Measurements from ENCODE around the gene PPFIBP2. TPM values are rescaled to one million over a fixed set of nuclear protein-coding genes. Genes with fewer than 3 reads are reported as not detected.

The PPFIBP2 gene
- polyA plus RNA-seq, 4 donors = 26.5 to 71.7 (median 62.4) TPM

DNA sequence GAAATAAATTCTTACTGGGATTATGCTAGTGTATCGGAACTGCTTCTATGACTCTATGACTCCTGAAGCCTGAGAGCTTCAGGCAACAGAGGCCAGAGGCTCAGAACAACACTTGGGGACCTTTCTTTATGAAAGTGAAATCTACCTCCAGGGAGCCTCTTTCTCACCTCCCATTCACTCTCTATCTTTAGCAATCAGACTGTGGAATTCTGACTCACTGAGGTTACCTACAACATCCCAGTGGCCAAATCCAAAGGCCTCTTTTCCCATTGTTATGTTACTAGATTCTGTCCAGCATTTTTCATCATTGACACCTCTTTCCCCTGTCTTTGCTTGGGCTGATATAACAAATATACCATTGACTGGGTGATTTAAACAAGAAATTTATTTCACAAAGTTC, 173.6 kb downstream of the PPFIBP2 start:
- no peak for DNase-seq

GRCh38 chr11:7688238-7688826, 174.5 kb downstream of the PPFIBP2 start:
- DNase-seq (peak; percentile 35 to 36), FAIRE-seq (no peak)
- no peaks in the 10 kb centered on the region for H3K4me1 ChIP-seq (ENCODE audit: control insufficient read depth in 3 of 3, insufficient read depth in 2 of 3, low read depth in 1 of 3, low read length in 2 of 3)
- no peak overlapping the region for H3K4me3 ChIP-seq (ENCODE audit: low read depth in 1 of 3, low read length in 3 of 3)
- no peaks in the 10 kb centered on the region for H3K36me3 ChIP-seq (ENCODE audit: control insufficient read depth in 3 of 3, insufficient read depth in 2 of 3, low read depth in 1 of 3, low read length in 3 of 3)
- no peak overlapping the region for H3K27ac ChIP-seq (ENCODE audit: low read depth in 1 of 3, low read length in 2 of 3)
- H3K9me3 ChIP-seq (ENCODE audit: control insufficient read depth in 2 of 2, insufficient read depth in 1 of 2, low read depth in 1 of 2, low read length in 1 of 2) = no peaks in the 10 kb centered on the region
- H3K27me3 ChIP-seq (ENCODE audit: control insufficient read depth in 3 of 3, insufficient read depth in 3 of 3, low read length in 3 of 3) = peaks cover 0 to 13% (median 0%) of the 10 kb centered on the region in 3 donors
- WGBS, 3 donors = 12 to 13% (median 13%) methylated on average over 4 of the region's 4 CpGs

More for the DNA sequence above, 173.6 kb downstream of the PPFIBP2 start:
- H3K4me3 ChIP-seq (ENCODE audit: low read depth in 1 of 3, low read length in 3 of 3) = no peak overlapping the region
- no peaks in the 10 kb centered on the region for H3K9me3 ChIP-seq (ENCODE audit: control insufficient read depth in 2 of 2, insufficient read depth in 1 of 2, low read depth in 1 of 2, low read length in 1 of 2)
- H3K36me3 ChIP-seq (ENCODE audit: control insufficient read depth in 3 of 3, insufficient read depth in 2 of 3, low read depth in 1 of 3, low read length in 3 of 3) = no peaks in the 10 kb centered on the region
- no peaks in the 10 kb centered on the region for H3K4me1 ChIP-seq (ENCODE audit: control insufficient read depth in 3 of 3, insufficient read depth in 2 of 3, low read depth in 1 of 3, low read length in 2 of 3)
- no peak overlapping the region for H3K27ac ChIP-seq (ENCODE audit: low read depth in 1 of 3, low read length in 2 of 3)
- FAIRE-seq = no peak
- H3K27me3 ChIP-seq (ENCODE audit: control insufficient read depth in 3 of 3, insufficient read depth in 3 of 3, low read length in 3 of 3) = peaks cover 0 to 8% (median 0%) of the 10 kb centered on the region in 3 donors
- WGBS, 3 donors = 95 to 100% (median 97%) methylated on average over 1 of the region's 1 CpG

GRCh38 chr11:7689239-7689638, 175.4 kb downstream of the PPFIBP2 start:
- Histone ChIP-seq H3K27me3 (ENCODE audit: control insufficient read depth in 3 of 3, insufficient read depth in 3 of 3, low read length in 3 of 3) (peaks cover 0 to 21% (median 0%) of the 10 kb centered on the region in 3 donors), H3K9me3 (ENCODE audit: control insufficient read depth in 2 of 2, insufficient read depth in 1 of 2, low read depth in 1 of 2, low read length in 1 of 2) (no peaks in the 10 kb centered on the region), H3K4me1 (ENCODE audit: control insufficient read depth in 3 of 3, insufficient read depth in 2 of 3, low read depth in 1 of 3, low read length in 2 of 3) (no peaks in the 10 kb centered on the region), H3K27ac (ENCODE audit: low read depth in 1 of 3, low read length in 2 of 3) (no peak overlapping the region), H3K36me3 (ENCODE audit: control insufficient read depth in 3 of 3, insufficient read depth in 2 of 3, low read depth in 1 of 3, low read length in 3 of 3) (no peaks in the 10 kb centered on the region), H3K4me3 (ENCODE audit: low read depth in 1 of 3, low read length in 3 of 3) (no peak overlapping the region)
- DNase-seq = no peak
- WGBS, 3 donors = 49 to 69% (median 67%) methylated on average over 4 of the region's 4 CpGs
- FAIRE-seq = no peak

GRCh38 chr11:7690648-7691047, 176.8 kb downstream of the PPFIBP2 start:
- WGBS, 3 donors = 35 to 68% (median 49%) methylated on average over 6 of the region's 6 CpGs
- Histone ChIP-seq H3K27ac (ENCODE audit: low read depth in 1 of 3, low read length in 2 of 3) (no peak overlapping the region), H3K4me1 (ENCODE audit: control insufficient read depth in 3 of 3, insufficient read depth in 2 of 3, low read depth in 1 of 3, low read length in 2 of 3) (no peaks in the 10 kb centered on the region), H3K4me3 (ENCODE audit: low read depth in 1 of 3, low read length in 3 of 3) (no peak overlapping the region), H3K9me3 (ENCODE audit: control insufficient read depth in 2 of 2, insufficient read depth in 1 of 2, low read depth in 1 of 2, low read length in 1 of 2) (no peaks in the 10 kb centered on the region), H3K36me3 (ENCODE audit: control insufficient read depth in 3 of 3, insufficient read depth in 2 of 3, low read depth in 1 of 3, low read length in 3 of 3) (no peaks in the 10 kb centered on the region), H3K27me3 (ENCODE audit: control insufficient read depth in 3 of 3, insufficient read depth in 3 of 3, low read length in 3 of 3) (peaks cover 0 to 24% (median 0%) of the 10 kb centered on the region in 3 donors)
- FAIRE-seq (no peak), DNase-seq (no peak)

DNA sequence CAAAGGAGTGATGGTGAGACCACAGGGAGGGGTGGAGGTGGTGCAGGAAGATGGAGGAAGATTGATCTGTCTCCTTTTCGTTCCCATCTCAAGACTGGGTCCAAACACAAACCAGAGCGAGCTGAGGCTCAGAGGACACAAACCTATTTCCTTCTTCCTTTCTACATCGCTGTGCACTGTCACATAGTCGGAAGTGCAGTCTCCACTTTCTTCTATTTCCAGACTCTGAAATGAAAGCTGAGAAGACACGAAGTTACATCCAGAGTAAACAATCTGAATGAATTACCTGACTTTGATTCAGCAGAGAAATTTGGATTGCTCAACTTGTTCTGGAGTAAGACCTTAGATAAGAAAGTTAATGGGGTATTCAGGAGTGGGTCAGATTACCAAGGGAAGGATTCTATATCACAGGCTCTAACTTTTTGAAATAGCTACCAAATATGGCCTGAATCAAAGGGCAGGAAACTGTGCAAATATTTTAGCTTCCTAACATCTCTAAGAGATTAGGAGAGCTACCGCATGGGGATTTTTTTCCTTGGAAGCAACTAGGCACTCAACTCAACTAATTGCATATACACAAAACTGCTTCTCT, 178.1 kb downstream of the PPFIBP2 start:
- FAIRE-seq (no peak), DNase-seq (no peak)
- no peak overlapping the region for H3K27ac ChIP-seq (ENCODE audit: low read depth in 1 of 3, low read length in 2 of 3)
- no peaks in the 10 kb centered on the region for H3K4me1 ChIP-seq (ENCODE audit: control insufficient read depth in 3 of 3, insufficient read depth in 2 of 3, low read depth in 1 of 3, low read length in 2 of 3)
- peaks cover 0 to 24% (median 0%) of the 10 kb centered on the region in 3 donors for H3K27me3 ChIP-seq (ENCODE audit: control insufficient read depth in 3 of 3, insufficient read depth in 3 of 3, low read length in 3 of 3)
- no peaks in the 10 kb centered on the region for H3K9me3 ChIP-seq (ENCODE audit: control insufficient read depth in 2 of 2, insufficient read depth in 1 of 2, low read depth in 1 of 2, low read length in 1 of 2)
- H3K36me3 ChIP-seq (ENCODE audit: control insufficient read depth in 3 of 3, insufficient read depth in 2 of 3, low read depth in 1 of 3, low read length in 3 of 3) = no peaks in the 10 kb centered on the region
- 56 to 63% (median 56%) methylated on average over 6 of the region's 6 CpGs for WGBS, 3 donors
- no peak overlapping the region for H3K4me3 ChIP-seq (ENCODE audit: low read depth in 1 of 3, low read length in 3 of 3)

- no peaks in the 10 kb centered on the region for H3K4me1 ChIP-seq (ENCODE audit: control insufficient read depth in 3 of 3, insufficient read depth in 2 of 3, low read depth in 1 of 3, low read length in 2 of 3)
- H3K27me3 ChIP-seq (ENCODE audit: control insufficient read depth in 3 of 3, insufficient read depth in 3 of 3, low read length in 3 of 3) = peaks cover 0 to 24% (median 0%) of the 10 kb centered on the region in 3 donors
- H3K27ac ChIP-seq (ENCODE audit: low read depth in 1 of 3, low read length in 2 of 3) = no peak overlapping the region
- no peak for FAIRE-seq
- H3K9me3 ChIP-seq (ENCODE audit: control insufficient read depth in 2 of 2, insufficient read depth in 1 of 2, low read depth in 1 of 2, low read length in 1 of 2) = no peaks in the 10 kb centered on the region
- no peak for DNase-seq
- WGBS, 3 donors = 83 to 88% (median 84%) methylated on average over 3 of the region's 3 CpGs
- H3K36me3 ChIP-seq (ENCODE audit: control insufficient read depth in 3 of 3, insufficient read depth in 2 of 3, low read depth in 1 of 3, low read length in 3 of 3) = no peaks in the 10 kb centered on the region
- H3K4me3 ChIP-seq (ENCODE audit: low read depth in 1 of 3, low read length in 3 of 3) = no peak overlapping the region
These were observed 178.6 kb downstream of the PPFIBP2 start for GRCh38 chr11:7692426-7692825.

DNA sequence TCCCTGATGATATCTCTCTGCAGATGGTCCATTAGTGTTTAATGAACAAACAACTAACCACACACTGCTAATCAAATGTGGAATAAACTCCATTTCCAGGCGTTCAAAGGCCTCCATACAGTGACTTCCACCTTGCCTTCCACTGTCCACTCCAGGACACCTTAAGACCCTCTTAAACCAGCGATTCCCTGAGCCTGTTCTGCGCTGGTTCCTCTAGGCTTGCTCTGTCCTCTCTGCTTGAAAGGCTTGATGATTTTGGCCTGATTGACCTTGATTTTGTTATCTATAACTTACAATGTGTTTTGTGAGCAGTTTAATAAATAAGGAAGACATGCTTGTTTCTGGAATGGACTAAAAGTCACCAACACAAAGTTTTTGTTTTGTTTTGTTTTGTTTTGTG, 180.4 kb downstream of the PPFIBP2 start:
- Histone ChIP-seq H3K27ac (ENCODE audit: low read depth in 1 of 3, low read length in 2 of 3) (no peak overlapping the region), H3K4me3 (ENCODE audit: low read depth in 1 of 3, low read length in 3 of 3) (no peak overlapping the region), H3K4me1 (ENCODE audit: control insufficient read depth in 3 of 3, insufficient read depth in 2 of 3, low read depth in 1 of 3, low read length in 2 of 3) (no peaks in the 10 kb centered on the region), H3K9me3 (ENCODE audit: control insufficient read depth in 2 of 2, insufficient read depth in 1 of 2, low read depth in 1 of 2, low read length in 1 of 2) (no peaks in the 10 kb centered on the region), H3K36me3 (ENCODE audit: control insufficient read depth in 3 of 3, insufficient read depth in 2 of 3, low read depth in 1 of 3, low read length in 3 of 3) (no peaks in the 10 kb centered on the region), H3K27me3 (ENCODE audit: control insufficient read depth in 3 of 3, insufficient read depth in 3 of 3, low read length in 3 of 3) (peaks cover 0 to 26% (median 0%) of the 10 kb centered on the region in 3 donors)
- DNase-seq (no peak), FAIRE-seq (no peak)
- WGBS, 3 donors = 62 to 74% (median 67%) methylated on average over 3 of the region's 3 CpGs

DNA sequence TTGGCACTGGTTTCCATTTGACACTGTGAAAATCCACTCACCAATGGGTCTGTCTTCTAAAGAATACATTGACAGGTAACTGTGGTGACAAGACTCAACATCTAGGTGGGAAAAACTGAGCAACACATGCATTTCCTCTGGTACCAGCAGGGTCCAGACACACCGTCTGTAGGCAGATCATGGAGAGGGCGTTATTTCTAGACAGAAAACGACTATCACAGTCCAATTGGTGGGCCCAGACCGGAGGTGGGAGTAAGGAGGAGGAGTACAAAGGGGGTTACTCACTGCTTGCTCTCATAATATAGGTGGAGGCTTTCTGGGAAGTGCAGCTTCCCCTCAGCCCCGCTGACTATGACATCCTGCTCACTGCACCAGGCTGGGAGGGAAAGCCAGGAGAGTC, 182.6 kb downstream of the PPFIBP2 start:
- WGBS, 3 donors = 69 to 72% (median 70%) methylated on average over 5 of the region's 5 CpGs
- DNase-seq = no peak
- Histone ChIP-seq H3K4me3 (ENCODE audit: low read depth in 1 of 3, low read length in 3 of 3) (no peak overlapping the region), H3K36me3 (ENCODE audit: control insufficient read depth in 3 of 3, insufficient read depth in 2 of 3, low read depth in 1 of 3, low read length in 3 of 3) (no peaks in the 10 kb centered on the region), H3K27me3 (ENCODE audit: control insufficient read depth in 3 of 3, insufficient read depth in 3 of 3, low read length in 3 of 3) (peaks cover 0 to 23% (median 0%) of the 10 kb centered on the region in 3 donors), H3K4me1 (ENCODE audit: control insufficient read depth in 3 of 3, insufficient read depth in 2 of 3, low read depth in 1 of 3, low read length in 2 of 3) (no peaks in the 10 kb centered on the region), H3K27ac (ENCODE audit: low read depth in 1 of 3, low read length in 2 of 3) (no peak overlapping the region), H3K9me3 (ENCODE audit: control insufficient read depth in 2 of 2, insufficient read depth in 1 of 2, low read depth in 1 of 2, low read length in 1 of 2) (no peaks in the 10 kb centered on the region)
- no peak for FAIRE-seq

Measured in small intestine (tissue), 7 donors.